ENCODE results near the gene NDUFS6. TPM values are rescaled to one million over a fixed set of nuclear protein-coding genes. Genes with fewer than 3 reads are reported as not detected.

NDUFS6 gene
- total RNA-seq, 6 experiments from 2014 or later = 33.7 to 55.7 (median 46.2) TPM

DNA sequence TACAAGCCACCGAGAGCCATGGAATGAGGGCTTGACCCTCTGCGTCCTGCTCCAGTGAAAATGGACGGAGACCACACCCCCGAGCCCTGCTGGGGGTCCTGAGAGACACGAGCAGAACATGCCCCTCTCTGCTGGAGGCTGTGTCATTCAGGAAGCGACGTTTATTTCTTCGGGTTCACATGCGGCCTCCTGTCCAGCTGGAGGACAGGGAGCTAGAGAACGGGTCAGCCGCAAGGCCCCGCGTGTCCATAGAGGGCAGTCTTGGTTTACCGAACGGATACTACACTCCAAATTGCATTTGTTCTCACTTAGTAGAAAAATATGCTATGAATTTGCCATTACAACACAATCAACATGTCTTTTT is 37.7 kb upstream of the NDUFS6 start:
- Mint-ChIP-seq H3K4me1 (ENCODE audit: low read depth) (peaks cover 16% of the 10 kb centered on the region), H3K4me3 (peak overlapping the region; percentile 65), H3K27ac (no peak overlapping the region), H3K27me3 (ENCODE audit: insufficient read depth) (peaks cover 14% of the 10 kb centered on the region), H3K9me3 (peaks cover 2% of the 10 kb centered on the region; the same call in 1 of the 2 replicates), H3K36me3 (ENCODE audit: low read depth) (no peaks in the 10 kb centered on the region)
- DNase-seq = peak; percentile 67
- TF ChIP-seq, protein P1, sequence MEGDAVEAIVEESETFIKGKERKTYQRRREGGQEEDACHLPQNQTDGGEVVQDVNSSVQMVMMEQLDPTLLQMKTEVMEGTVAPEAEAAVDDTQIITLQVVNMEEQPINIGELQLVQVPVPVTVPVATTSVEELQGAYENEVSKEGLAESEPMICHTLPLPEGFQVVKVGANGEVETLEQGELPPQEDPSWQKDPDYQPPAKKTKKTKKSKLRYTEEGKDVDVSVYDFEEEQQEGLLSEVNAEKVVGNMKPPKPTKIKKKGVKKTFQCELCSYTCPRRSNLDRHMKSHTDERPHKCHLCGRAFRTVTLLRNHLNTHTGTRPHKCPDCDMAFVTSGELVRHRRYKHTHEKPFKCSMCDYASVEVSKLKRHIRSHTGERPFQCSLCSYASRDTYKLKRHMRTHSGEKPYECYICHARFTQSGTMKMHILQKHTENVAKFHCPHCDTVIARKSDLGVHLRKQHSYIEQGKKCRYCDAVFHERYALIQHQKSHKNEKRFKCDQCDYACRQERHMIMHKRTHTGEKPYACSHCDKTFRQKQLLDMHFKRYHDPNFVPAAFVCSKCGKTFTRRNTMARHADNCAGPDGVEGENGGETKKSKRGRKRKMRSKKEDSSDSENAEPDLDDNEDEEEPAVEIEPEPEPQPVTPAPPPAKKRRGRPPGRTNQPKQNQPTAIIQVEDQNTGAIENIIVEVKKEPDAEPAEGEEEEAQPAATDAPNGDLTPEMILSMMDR (IDR thresholded peaks at IDR 0.05) = peak; percentile 85

DNA sequence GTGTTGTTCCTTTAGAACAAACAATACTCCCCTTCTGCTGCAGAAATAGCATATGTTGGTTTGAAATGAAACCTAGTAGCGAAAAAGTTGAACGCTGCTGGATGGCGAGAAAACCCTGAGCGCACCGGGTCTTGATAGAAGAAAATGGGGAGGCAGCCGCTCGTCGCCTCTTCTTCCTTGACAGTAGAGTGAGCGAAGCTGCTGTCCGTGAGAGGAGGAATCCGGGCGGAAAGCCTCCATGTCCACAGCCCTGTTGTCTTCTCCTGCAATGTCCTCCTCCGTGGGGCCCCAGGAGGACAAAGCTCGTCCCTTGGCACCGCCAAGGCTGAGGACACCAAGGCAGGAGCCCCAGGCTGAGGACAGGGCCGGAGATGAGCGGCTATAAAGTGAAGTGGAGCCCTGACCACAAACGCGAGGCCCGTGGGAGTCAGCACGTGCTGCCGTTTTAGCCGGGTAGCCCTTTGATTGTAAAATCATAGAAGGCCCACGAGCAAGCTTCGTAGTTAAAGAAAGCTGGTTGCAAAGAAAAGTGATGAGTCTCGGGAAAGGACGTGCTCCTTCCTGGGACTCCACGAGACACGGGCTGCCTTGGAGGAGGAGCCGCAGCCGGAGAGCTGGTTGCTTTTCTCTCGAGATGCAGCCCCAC is 37.1 kb upstream of the NDUFS6 start:
- Mint-ChIP-seq H3K9me3 (no peaks in the 10 kb centered on the region), H3K27me3 (ENCODE audit: insufficient read depth) (peaks cover 10% of the 10 kb centered on the region), H3K36me3 (ENCODE audit: low read depth) (no peaks in the 10 kb centered on the region), H3K4me1 (ENCODE audit: low read depth) (peaks cover 16% of the 10 kb centered on the region), H3K4me3 (peak overlapping the region; percentile 65), H3K27ac (no peak overlapping the region)
- DNase-seq = no peak
- TF ChIP-seq, protein P1 (IDR thresholded peaks at IDR 0.05) = peak; percentile 41

DNA sequence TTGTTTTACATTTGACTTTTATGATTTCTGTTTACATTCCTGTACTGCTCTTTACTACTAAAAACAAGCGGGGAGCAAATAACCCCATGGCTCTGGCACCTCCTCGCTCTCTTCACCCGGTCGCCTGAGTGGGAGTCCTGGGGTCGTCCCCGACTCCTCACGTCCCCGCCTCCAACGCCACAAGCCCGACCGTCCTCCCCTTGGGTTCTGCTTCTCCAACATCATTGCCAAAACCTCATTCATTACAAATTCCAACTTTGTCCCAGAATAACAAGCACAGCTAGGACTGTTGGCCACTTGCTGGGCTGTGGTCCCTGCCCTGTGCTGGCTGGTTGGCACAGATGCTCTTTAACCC is 36.6 kb upstream of the NDUFS6 start:
- peaks cover 10% of the 10 kb centered on the region for H3K27me3 Mint-ChIP-seq (ENCODE audit: insufficient read depth)
- no peaks in the 10 kb centered on the region for H3K9me3 Mint-ChIP-seq
- TF ChIP-seq, protein P1 (IDR thresholded peaks at IDR 0.05) = no peak
- no peak overlapping the region for H3K27ac Mint-ChIP-seq
- H3K4me3 Mint-ChIP-seq = peak overlapping the region; percentile 65; the same call in 1 of the 2 replicates
- no peaks in the 10 kb centered on the region for H3K36me3 Mint-ChIP-seq (ENCODE audit: low read depth)
- no peak for DNase-seq
- H3K4me1 Mint-ChIP-seq (ENCODE audit: low read depth) = peaks cover 16% of the 10 kb centered on the region

DNA sequence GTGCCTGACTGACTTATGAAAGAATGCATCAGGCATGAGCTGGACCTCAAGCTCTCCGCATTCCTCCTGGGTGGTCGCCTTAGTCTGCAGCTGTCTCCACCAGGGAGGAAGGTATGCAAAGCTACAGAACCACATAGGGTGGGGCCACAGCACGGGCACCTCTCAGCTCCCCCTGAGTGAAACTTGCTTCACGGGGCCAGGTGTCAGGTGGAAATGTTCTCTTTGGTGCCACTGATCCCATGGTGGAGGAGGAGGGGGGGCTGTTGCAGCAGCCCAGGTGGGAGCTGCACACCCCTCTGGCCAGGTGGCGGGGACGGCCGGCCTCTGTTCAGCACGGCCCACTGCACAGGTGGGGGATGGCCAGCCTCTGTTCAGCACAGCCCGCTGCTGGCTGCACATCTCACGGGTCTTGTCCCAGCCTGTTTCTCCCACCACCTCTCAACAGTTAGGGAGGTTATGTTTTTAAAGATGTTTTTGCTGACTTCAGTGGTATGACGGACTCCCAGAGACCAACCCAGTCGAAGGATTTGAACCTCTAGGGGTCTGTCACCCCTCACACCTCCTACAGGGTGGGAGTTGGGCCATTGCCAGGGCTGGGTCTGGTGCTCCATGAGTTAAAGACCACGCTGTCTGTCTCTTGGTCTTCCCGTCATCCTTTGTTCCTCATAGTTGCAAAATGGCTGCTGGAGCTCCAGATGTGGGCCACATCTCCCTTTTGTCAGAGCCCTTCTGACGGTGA is 35.9 kb upstream of the NDUFS6 start:
- DNase-seq = no peak
- TF ChIP-seq, protein P1 (IDR thresholded peaks at IDR 0.05) = no peak
- Mint-ChIP-seq H3K4me1 (ENCODE audit: low read depth) (peaks cover 16% of the 10 kb centered on the region), H3K36me3 (ENCODE audit: low read depth) (no peaks in the 10 kb centered on the region), H3K27me3 (ENCODE audit: insufficient read depth) (peaks cover 10% of the 10 kb centered on the region), H3K9me3 (no peaks in the 10 kb centered on the region), H3K4me3 (no peak overlapping the region), H3K27ac (no peak overlapping the region)

DNA sequence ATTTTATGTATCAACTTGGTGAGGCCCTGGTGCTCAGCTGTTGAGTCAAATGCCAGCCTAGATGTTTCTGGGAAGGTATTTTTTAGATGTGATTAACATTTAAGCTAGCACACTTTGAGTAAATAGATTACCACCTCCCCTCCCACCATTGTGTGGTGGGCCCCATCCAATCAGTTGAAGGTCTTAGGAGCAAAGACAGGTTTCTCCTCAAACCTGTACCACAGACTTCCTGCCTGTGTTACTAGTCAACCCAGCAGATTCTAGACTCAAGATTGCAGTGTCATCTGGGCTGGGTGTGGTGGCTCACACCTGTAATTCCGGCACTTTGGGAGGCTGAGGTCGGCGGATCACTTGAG is 35.3 kb upstream of the NDUFS6 start:
- peaks cover 16% of the 10 kb centered on the region for H3K4me1 Mint-ChIP-seq (ENCODE audit: low read depth)
- no peak for DNase-seq
- no peak overlapping the region for H3K4me3 Mint-ChIP-seq
- peaks cover 10% of the 10 kb centered on the region for H3K27me3 Mint-ChIP-seq (ENCODE audit: insufficient read depth)
- no peak overlapping the region for H3K27ac Mint-ChIP-seq
- no peaks in the 10 kb centered on the region for H3K36me3 Mint-ChIP-seq (ENCODE audit: low read depth)
- TF ChIP-seq, protein P1 (IDR thresholded peaks at IDR 0.05) = no peak
- H3K9me3 Mint-ChIP-seq = no peaks in the 10 kb centered on the region

Data from HFFc6 (cell line).